ENCODE results near the gene CDH7.

GRCh38 chr18:65938592-65939372 lies 188.0 kb downstream of the CDH7 start:
- peak; percentile 62 for TF ChIP-seq CTCF (conservative IDR thresholded peaks at IDR 0.05; ENCODE audit: low read length)
- TF ChIP-seq EZH2phosphoT487 (IDR thresholded peaks at IDR 0.05; ENCODE audit: borderline replicate concordance), result no peak

Data from Loucy (cell line).